Hindlimb muscle (tissue), 1 donor: ENCODE measurements around the gene GRIK3. TPM values are rescaled to one million over a fixed set of nuclear protein-coding genes. Genes with fewer than 3 reads are reported as not detected.

Source experiments
- DNase-seq: peaks from one replicate; pipeline ENCODE4 v3.0.0-alpha.2; 2013
- polyA plus RNA-seq: library from polyadenylated mRNA; unstranded; fragments of 120-200 nt; gene quantifications from one replicate; pipeline ENCODE4 v1.2.1, GENCODE V29; 2013; ENCODE audit not compliant: insufficient read length

GRIK3 gene
- polyA plus RNA-seq, 1 donor = 0.50 TPM

- no peak for DNase-seq
These were observed 278.7 kb downstream of the GRIK3 start for GRCh38 chr1:36755303-36756230.

- no peak for DNase-seq
These were observed 279.9 kb downstream of the GRIK3 start for GRCh38 chr1:36754366-36754765.

GRCh38 chr1:36753451-36753850 is 280.9 kb downstream of the GRIK3 start:
- no peak for DNase-seq

GRCh38 chr1:36752891-36753361 is 281.4 kb downstream of the GRIK3 start:
- no peak for DNase-seq

- no peak for DNase-seq
These were observed 281.9 kb downstream of the GRIK3 start for GRCh38 chr1:36752431-36752830.

- no peak for DNase-seq
These were observed 282.8 kb downstream of the GRIK3 start for GRCh38 chr1:36751525-36751924.

- DNase-seq = no peak
These were observed 285.8 kb downstream of the GRIK3 start for GRCh38 chr1:36748466-36748865.
